ENCODE measurements around the gene NISCH. TPM values are rescaled to one million over a fixed set of nuclear protein-coding genes. Genes with fewer than 3 reads are reported as not detected.
A peak's percentile ranks its signal among the peaks of the same experiment; 100 is the strongest.

The NISCH gene
- total RNA-seq, 1 experiment from 2014 or later: 60.4 TPM

GRCh38 chr3:52532517-52532837 is 77.1 kb downstream of the NISCH start:
- POLR2A ChIA-PET (ENCODE audit: unreplicated experiment): no interaction called here
- H2AFZ ChIP-seq (ENCODE audit: low read length): peak overlapping the region; percentile 70; the same call in 1 of the 2 replicates

GRCh38 chr3:52532838-52533622 is 77.6 kb downstream of the NISCH start:
- DNase-seq (peak; percentile 20), ATAC-seq (peak; percentile 3)
- no TSS peak for BruUV-seq (replicated peaks)
- H3K4me2 ChIP-seq (ENCODE audit: low read length): peak overlapping the region; percentile 87
- peaks cover 39% of the 10 kb centered on the region for H3K4me1 ChIP-seq (ENCODE audit: insufficient read depth, low read length)
- H4K20me1 ChIP-seq (ENCODE audit: low read length): peaks cover 15% of the 10 kb centered on the region
- peaks cover 59% of the 10 kb centered on the region for H3K79me2 ChIP-seq (ENCODE audit: low read length)
- H3K4me3 ChIP-seq (ENCODE audit: low read length): peak overlapping the region; percentile 76
- H3F3A ChIP-seq (ENCODE audit: low read length, unreplicated experiment): no peaks in the 10 kb centered on the region
- intact Hi-C loops (cut with micrococcal nuclease): loop anchor here (2.0 to 10.0 kb wide), 2 partner anchors 60 to 152 kb away; partner anchors contain the start of genes GNL3 and PBRM1
- H3K9ac ChIP-seq (ENCODE audit: low read length): peak overlapping the region; percentile 79
- peaks cover 3% of the 10 kb centered on the region for H3K36me3 ChIP-seq (ENCODE audit: low read depth, low read length)
- H3K9me2 ChIP-seq (replicated peaks; ENCODE audit: low read length): no peaks in the 10 kb centered on the region
- no peaks in the 10 kb centered on the region for H3K27me3 ChIP-seq (ENCODE audit: low read length)
- H2AFZ ChIP-seq (ENCODE audit: low read length): peak overlapping the region; percentile 70
- ChIA-PET POLR2A (ENCODE audit: unreplicated experiment) (no interaction called here), CTCF (no interaction called here)
- no peaks in the 10 kb centered on the region for H3K9me3 ChIP-seq (ENCODE audit: low read length)
- TF ChIP-seq EZH2phosphoT487 (IDR thresholded peaks at IDR 0.05; ENCODE audit: borderline replicate concordance, low read length) (no peak), EZH2 (IDR thresholded peaks at IDR 0.05; ENCODE audit: low read length, unreplicated experiment) (no peak), CTCF (conservative IDR thresholded peaks at IDR 0.05; ENCODE audit: low read depth, low read length) (no peak)
- H3K27ac ChIP-seq (ENCODE audit: low read length): no peak overlapping the region

More at GRCh38 chr3:52532517-52532837, 77.1 kb downstream of the NISCH start:
- CTCF ChIA-PET: no interaction called here
- DNase-seq: peak; percentile 55
- Histone ChIP-seq H3K27me3 (ENCODE audit: low read length) (no peaks in the 10 kb centered on the region), H3K9me2 (replicated peaks; ENCODE audit: low read length) (no peaks in the 10 kb centered on the region), H3K9me3 (ENCODE audit: low read length) (no peaks in the 10 kb centered on the region), H4K20me1 (ENCODE audit: low read length) (peaks cover 9% of the 10 kb centered on the region), H3K36me3 (ENCODE audit: low read depth, low read length) (peaks cover 8% of the 10 kb centered on the region), H3F3A (ENCODE audit: low read length, unreplicated experiment) (no peaks in the 10 kb centered on the region), H3K9ac (ENCODE audit: low read length) (peak overlapping the region; percentile 79), H3K4me3 (ENCODE audit: low read length) (peak overlapping the region; percentile 76), H3K4me1 (ENCODE audit: insufficient read depth, low read length) (peaks cover 34% of the 10 kb centered on the region), H3K79me2 (ENCODE audit: low read length) (peaks cover 53% of the 10 kb centered on the region), H3K27ac (ENCODE audit: low read length) (no peak overlapping the region), H3K4me2 (ENCODE audit: low read length) (peak overlapping the region; percentile 87)
- TF ChIP-seq EZH2phosphoT487 (IDR thresholded peaks at IDR 0.05; ENCODE audit: borderline replicate concordance, low read length) (no peak), EZH2 (IDR thresholded peaks at IDR 0.05; ENCODE audit: low read length, unreplicated experiment) (no peak), CTCF (conservative IDR thresholded peaks at IDR 0.05; ENCODE audit: low read depth, low read length) (no peak)
- no peak for ATAC-seq
- intact Hi-C loops (cut with micrococcal nuclease): loop anchor here (2.0 to 10.0 kb wide), 2 partner anchors 60 to 152 kb away; partner anchors contain the start of genes GNL3 and PBRM1
- BruUV-seq (replicated peaks): no TSS peak

Data from PC-3 (cell line).